ENCODE results near the gene SLC7A1.

DNA sequence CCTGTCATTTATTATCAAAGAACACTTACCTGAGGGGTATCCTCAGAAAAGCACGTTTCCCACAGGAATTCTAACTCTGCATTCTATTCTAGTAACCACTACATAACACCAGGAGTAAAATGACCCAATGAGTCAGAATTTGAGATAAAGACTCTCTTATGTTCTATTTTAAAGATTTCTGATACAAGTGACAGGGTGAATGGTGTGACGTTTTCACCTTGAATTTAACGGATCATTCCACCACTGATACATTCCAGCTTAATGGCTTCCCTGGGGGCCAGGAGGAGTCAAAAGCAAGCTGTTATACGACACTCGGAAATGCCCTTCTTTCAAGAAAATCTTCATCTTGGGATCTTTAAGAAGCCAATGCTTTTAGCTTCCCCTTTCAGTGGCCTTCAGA, 55.2 kb downstream of the SLC7A1 start:
- TF ChIP-seq CTCF (IDR thresholded peaks at IDR 0.05) (no peak), CREB1 (CRISPR knock-in tag; IDR thresholded peaks at IDR 0.05) (no peak), ATF1 (CRISPR knock-in tag; IDR thresholded peaks at IDR 0.05) (no peak), TP53 (CRISPR knock-in tag; IDR thresholded peaks at IDR 0.05) (no peak), JUN (CRISPR knock-in tag; IDR thresholded peaks at IDR 0.05) (no peak), ZNF317 (CRISPR knock-in tag; IDR thresholded peaks at IDR 0.05; ENCODE audit: borderline replicate concordance, low read depth) (no peak), ZSCAN18 (CRISPR knock-in tag; IDR thresholded peaks at IDR 0.05) (no peak), NFE2L1 (CRISPR knock-in tag; IDR thresholded peaks at IDR 0.05) (no peak), ZNF512 (CRISPR knock-in tag; IDR thresholded peaks at IDR 0.05; ENCODE audit: borderline replicate concordance) (no peak)

All from WTC11 (cell line).